HG03135 (cell line): ENCODE measurements around the gene MSMP.

ENCODE experiments used
- ATAC-seq: cut with Tn5 transposase; IDR thresholded peaks from one replicate; pipeline ENCODE4 v1.9.1; 2021; ENCODE audit warnings: mild to moderate bottlenecking, moderate library complexity; ENCODE audit not compliant: unreplicated experiment

The MSMP gene

GRCh38 chr9:35754264-35754663 is at the start of gene MSMP:
TSS of gene MSMP (minus strand) at chr9:35754276. CDS start at chr9:35754129, 147 bp downstream.
- no peak for ATAC-seq

- ATAC-seq: no peak
Measured at GRCh38 chr9:35801328-35802128, 47.5 kb upstream of the MSMP start.

- ATAC-seq: no peak
Measured at GRCh38 chr9:35800530-35800929, 46.5 kb upstream of the MSMP start.

GRCh38 chr9:35798658-35799374 is 44.7 kb upstream of the MSMP start:
- no peak for ATAC-seq

- ATAC-seq: no peak
Measured at GRCh38 chr9:35797311-35798109, 43.4 kb upstream of the MSMP start.

GRCh38 chr9:35795695-35796094 is 41.6 kb upstream of the MSMP start:
- no peak for ATAC-seq

- ATAC-seq: no peak
Measured at GRCh38 chr9:35793461-35793860, 39.4 kb upstream of the MSMP start.

- ATAC-seq: no peak
Measured at GRCh38 chr9:35792826-35793225, 38.8 kb upstream of the MSMP start.

GRCh38 chr9:35792024-35792813 is 38.1 kb upstream of the MSMP start:
- no peak for ATAC-seq

GRCh38 chr9:35791297-35791921 is 37.3 kb upstream of the MSMP start, which contains the start of gene NPR2:
TSS of gene NPR2 (plus strand) at chr9:35791591. CDS start at chr9:35792409, 818 bp downstream.
- ATAC-seq: no peak

GRCh38 chr9:35790385-35791296 is 36.6 kb upstream of the MSMP start:
- ATAC-seq: peak; percentile 61

- ATAC-seq: no peak
Measured at GRCh38 chr9:35790025-35790384, 35.9 kb upstream of the MSMP start.

- no peak for ATAC-seq
Measured at GRCh38 chr9:35789541-35789940, 35.5 kb upstream of the MSMP start.

- ATAC-seq: no peak
Measured at GRCh38 chr9:35783418-35783817, 29.3 kb upstream of the MSMP start.

GRCh38 chr9:35781066-35781465 is 27.0 kb upstream of the MSMP start:
- no peak for ATAC-seq

GRCh38 chr9:35778496-35778895 is 24.4 kb upstream of the MSMP start:
- no peak for ATAC-seq

GRCh38 chr9:35776018-35776417 is 21.9 kb upstream of the MSMP start:
- no peak for ATAC-seq

GRCh38 chr9:35774907-35775635 is 21.0 kb upstream of the MSMP start:
- ATAC-seq: no peak
